SJCRH30 (cell line): ENCODE measurements around the gene MBD3L4. TPM values are rescaled to one million over a fixed set of nuclear protein-coding genes. Genes with fewer than 3 reads are reported as not detected.
"Not testable (repeated sequence)": the region's sequence is repeated elsewhere in the genome, so short reads cannot be mapped to it uniquely, and the experiment has no call there.

Experiments
- DNase-seq, 2 experiments: peaks; one replicate each; pipeline ENCODE4 v3.0.0-alpha.2; 2015 to 2020
- H3K27ac ChIP-seq: fragments of 250-450 bp; sonication (Bioruptor Pico); 2 replicates; pipeline ENCODE4 v1.5.1; 2020; ENCODE audit warnings: mild to moderate bottlenecking, moderate library complexity
- H3K27me3 ChIP-seq: fragments of 250-450 bp; sonication (Bioruptor Pico); 2 replicates; pipeline ENCODE4 v1.5.1; 2020; ENCODE audit warnings: mild to moderate bottlenecking, moderate library complexity
- H3K36me3 ChIP-seq: fragments of 250-450 bp; sonication (Bioruptor Pico); 2 replicates; pipeline ENCODE4 v1.5.1; 2020; ENCODE audit warnings: mild to moderate bottlenecking, moderate library complexity
- H3K4me1 ChIP-seq: fragments of 250-450 bp; sonication (Bioruptor Pico); 2 replicates; pipeline ENCODE4 v1.5.1; 2020; ENCODE audit warnings: mild to moderate bottlenecking, moderate library complexity
- H3K4me3 ChIP-seq: fragments of 250-450 bp; sonication (Bioruptor Pico); 2 replicates; pipeline ENCODE4 v1.5.1; 2020; ENCODE audit warnings: mild to moderate bottlenecking, moderate library complexity
- H3K9me3 ChIP-seq: fragments of 250-450 bp; sonication (Bioruptor Pico); replicated peaks from 2 replicates; pipeline ENCODE4 v1.5.1; 2020; ENCODE audit warnings: mild to moderate bottlenecking, moderate library complexity
- total RNA-seq: library from RNA; depleted of rRNA; stranded (reverse); fragments of >200 nt; shearing (Covaris generic); gene quantifications from 2 replicates; pipeline ENCODE4 v1.2.3, GENCODE V29; 2014; rRNA removed

Gene MBD3L4
- total RNA-seq = not detected in 2 replicates

DNA sequence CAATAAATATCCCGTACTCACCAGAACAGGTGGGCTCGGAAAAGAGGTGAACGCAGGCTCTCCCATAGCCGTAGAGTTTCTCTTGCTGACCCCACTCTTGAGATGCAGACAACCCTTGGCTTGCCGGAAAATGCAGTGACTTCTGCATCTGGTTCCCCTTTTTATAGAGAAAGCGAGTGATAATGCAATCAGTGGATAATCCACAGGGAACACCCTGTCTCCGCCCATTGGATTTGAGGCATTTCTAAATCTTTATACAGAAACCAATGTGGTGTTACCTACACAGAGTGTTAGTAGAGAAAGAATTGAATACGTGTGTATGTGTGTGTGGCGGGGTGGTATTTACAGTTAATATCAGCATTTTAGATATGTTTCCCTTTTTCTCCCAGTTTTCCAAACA lies at the start of gene MBD3L4:
MBD3L4 (minus strand) TSS at position 101 of the 400 bp plus-strand sequence; CDS start at position 66, 35 bp downstream.
- H3K27ac ChIP-seq, H3K36me3 ChIP-seq, H3K4me1 ChIP-seq, DNase-seq, H3K27me3 ChIP-seq, H3K4me3 ChIP-seq, H3K9me3 ChIP-seq: not testable (repeated sequence)

DNA sequence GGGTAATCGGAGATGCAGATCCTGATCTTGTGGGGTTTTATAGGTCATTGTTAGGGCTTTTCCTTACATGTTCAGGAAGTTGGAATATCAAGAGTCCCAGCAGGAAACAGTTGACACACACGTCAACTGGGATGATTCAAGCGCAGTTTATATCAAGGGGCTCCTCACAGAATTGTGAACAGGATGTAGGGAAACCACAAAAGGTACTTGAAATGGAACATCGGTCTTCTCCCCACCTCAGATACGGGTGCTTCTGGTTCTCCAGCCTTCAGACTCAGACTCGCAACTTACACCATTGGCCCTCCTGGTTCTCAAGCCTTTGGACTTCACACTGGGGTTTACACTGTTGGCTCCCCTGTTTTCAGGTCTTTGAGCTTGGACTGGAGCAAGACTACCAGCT lies 49.0 kb upstream of the MBD3L4 start:
- peaks cover 16% of the 10 kb centered on the region for H3K36me3 ChIP-seq
- H3K9me3 ChIP-seq = peaks cover 24% of the 10 kb centered on the region
- no peak overlapping the region for H3K4me3 ChIP-seq
- no peak overlapping the region for H3K27ac ChIP-seq
- H3K4me1 ChIP-seq = no peaks in the 10 kb centered on the region
- no peaks in the 10 kb centered on the region for H3K27me3 ChIP-seq
- DNase-seq = no peak

DNA sequence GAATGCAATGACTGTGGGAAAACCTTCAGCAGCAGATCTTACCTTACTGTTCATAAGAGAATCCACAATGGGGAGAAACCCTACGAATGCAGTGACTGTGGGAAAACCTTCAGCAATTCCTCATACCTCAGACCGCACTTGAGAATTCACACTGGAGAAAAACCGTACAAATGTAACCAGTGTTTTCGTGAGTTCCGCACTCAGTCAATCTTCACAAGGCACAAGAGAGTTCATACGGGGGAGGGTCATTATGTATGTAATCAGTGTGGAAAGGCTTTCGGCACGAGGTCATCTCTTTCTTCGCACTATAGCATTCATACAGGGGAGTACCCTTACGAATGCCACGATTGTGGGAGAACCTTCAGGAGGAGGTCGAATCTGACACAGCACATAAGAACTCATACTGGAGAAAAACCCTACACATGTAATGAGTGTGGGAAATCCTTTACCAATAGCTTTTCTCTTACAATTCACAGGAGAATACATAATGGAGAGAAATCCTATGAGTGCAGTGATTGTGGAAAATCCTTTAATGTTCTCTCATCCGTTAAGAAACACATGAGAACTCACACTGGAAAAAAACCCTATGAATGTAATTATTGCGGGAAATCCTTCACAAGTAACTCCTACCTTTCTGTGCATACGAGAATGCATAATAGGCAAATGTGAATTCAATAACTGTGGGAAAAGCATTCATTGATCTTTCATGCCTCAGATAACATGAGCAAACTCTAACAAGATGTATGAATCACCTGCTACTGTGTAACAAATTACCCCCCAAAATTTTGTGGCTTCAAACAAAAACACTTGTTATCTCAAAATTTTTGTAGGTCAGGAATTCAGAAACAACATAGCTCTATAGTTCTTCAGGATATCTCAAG lies 43.3 kb upstream of the MBD3L4 start:
- Histone ChIP-seq H3K4me1 (no peaks in the 10 kb centered on the region), H3K9me3 (peaks cover 60% of the 10 kb centered on the region), H3K27me3 (no peaks in the 10 kb centered on the region), H3K27ac (no peak overlapping the region), H3K36me3 (peaks cover 70% of the 10 kb centered on the region), H3K4me3 (no peak overlapping the region)
- peak; percentile 16 to 33 for DNase-seq

DNA sequence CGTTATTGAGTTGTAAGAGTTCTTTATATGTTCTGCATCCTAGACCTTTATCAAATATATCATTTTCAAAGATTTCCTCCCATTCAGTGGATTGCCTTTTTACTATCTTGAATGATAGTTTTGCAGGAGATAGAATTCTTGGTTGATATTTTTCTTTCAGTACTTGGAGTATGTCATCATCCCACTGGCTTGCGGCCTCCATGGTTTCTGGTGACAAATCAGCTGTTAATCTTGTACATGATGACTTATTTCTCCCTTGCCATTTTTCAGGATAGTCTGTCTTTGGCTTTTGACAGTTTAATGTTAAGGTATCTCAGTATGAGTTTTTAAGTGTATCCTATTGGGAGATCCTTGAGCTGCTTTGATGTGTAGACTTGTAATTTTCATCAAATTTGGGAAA lies 38.0 kb upstream of the MBD3L4 start:
- Histone ChIP-seq H3K9me3 (peaks cover 33% of the 10 kb centered on the region), H3K36me3 (peaks cover 89% of the 10 kb centered on the region), H3K4me1 (no peaks in the 10 kb centered on the region), H3K27ac (no peak overlapping the region), H3K27me3 (no peaks in the 10 kb centered on the region), H3K4me3 (no peak overlapping the region)
- DNase-seq = no peak

DNA sequence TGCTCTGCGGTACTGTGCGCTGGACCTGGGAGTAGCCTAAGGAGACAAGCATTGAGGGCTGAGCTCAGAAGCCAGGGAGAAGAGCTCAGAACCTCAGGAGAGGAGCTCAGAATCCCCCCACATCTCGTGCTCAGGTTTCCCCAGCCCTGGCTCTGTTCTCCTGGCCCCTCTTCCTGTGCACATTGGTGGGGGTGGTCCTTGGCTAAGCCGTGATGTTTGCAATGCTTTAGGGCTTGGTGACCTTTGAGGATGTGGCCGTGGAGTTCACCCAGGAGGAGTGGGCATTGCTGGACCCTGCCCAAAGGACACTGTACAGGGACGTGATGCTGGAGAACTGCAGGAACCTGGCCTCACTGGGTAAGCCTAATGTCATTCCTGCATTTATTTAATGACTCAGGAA lies 36.2 kb upstream of the MBD3L4 start:
- DNase-seq = no peak
- no peak overlapping the region for H3K27ac ChIP-seq
- peaks cover 85% of the 10 kb centered on the region for H3K36me3 ChIP-seq
- H3K4me1 ChIP-seq = no peaks in the 10 kb centered on the region
- H3K27me3 ChIP-seq = no peaks in the 10 kb centered on the region
- H3K4me3 ChIP-seq = no peak overlapping the region
- H3K9me3 ChIP-seq = peaks cover 18% of the 10 kb centered on the region

DNA sequence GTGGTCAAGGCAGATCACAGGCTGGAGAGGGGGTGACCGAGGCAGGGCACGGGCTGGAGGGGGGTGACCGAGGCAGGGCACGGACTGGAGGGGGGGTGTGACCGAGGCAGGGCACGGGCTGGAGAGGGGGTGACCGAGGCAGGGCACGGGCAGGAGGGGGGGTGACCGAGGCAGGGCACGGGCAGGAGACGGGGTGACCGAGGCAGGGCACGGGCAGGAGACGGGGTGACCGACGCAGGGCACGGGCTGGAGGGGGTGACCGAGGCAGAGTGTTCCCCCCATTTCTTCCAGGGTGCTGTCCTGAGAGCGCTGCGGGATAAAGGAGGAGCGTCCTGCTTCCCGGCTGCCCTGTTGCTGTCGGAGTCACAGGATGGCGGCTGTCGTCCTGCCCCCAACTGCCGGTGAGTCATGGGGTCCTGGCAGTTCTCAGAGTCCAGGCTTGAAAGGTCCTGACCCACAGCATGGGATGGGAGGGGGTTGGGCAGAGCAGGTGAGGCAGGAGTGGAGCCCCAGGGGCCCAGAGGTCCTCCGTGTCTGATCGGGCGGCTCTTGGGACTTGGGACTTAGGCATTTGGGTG lies 34.8 kb upstream of the MBD3L4 start:
- H3K27me3 ChIP-seq = no peaks in the 10 kb centered on the region
- DNase-seq = no peak
- peaks cover 75% of the 10 kb centered on the region for H3K36me3 ChIP-seq
- H3K27ac ChIP-seq = no peak overlapping the region
- H3K4me3 ChIP-seq = no peak overlapping the region
- H3K9me3 ChIP-seq = peaks cover 12% of the 10 kb centered on the region
- no peaks in the 10 kb centered on the region; the same call in 1 of the 2 replicates for H3K4me1 ChIP-seq

DNA sequence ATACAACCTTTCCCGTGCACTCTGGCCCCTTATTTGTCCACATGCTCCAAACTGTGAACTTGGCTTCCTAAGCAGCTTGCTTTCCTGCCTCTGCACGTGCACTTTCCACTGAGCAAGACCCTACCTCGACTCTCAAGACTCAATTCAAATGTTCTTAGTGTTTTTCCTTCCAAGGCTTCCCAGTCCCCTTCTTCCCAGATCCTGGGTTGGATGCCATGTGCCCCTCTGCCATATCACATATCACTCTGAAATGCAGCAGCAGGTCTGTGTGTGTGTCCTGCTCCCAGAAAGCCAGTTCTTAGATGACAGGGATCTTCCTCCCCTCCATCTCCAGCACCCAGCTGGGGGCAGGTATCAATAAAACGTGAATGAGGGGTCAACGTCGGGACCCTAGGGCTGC lies 32.6 kb upstream of the MBD3L4 start:
- DNase-seq = no peak
- Histone ChIP-seq H3K27me3 (no peaks in the 10 kb centered on the region), H3K27ac (no peak overlapping the region), H3K9me3 (peaks cover under 1% of the 10 kb centered on the region; the same call in 1 of the 2 replicates), H3K4me1 (no peaks in the 10 kb centered on the region; the same call in 1 of the 2 replicates), H3K4me3 (no peak overlapping the region), H3K36me3 (peaks cover 55% of the 10 kb centered on the region)

DNA sequence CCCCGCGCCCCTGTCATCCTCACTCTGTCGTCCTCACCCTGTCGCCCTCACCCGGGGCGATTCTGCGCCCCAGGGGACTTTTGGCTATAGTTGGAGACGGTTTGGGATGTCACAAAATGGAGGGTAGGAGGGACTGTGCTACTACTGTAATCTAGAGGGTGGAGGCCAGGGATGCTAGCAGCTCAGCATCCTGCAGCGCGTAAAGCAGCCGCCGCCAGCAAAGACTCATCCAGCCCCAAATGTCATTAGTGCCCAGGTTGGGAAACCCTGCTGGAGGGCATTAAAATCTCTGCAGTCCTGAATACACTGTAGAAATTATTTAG lies 29.9 kb upstream of the MBD3L4 start:
- no peaks in the 10 kb centered on the region; the same call in 1 of the 2 replicates for H3K4me1 ChIP-seq
- no peaks in the 10 kb centered on the region for H3K9me3 ChIP-seq
- H3K27ac ChIP-seq = peak overlapping the region; percentile 73
- no peaks in the 10 kb centered on the region for H3K27me3 ChIP-seq
- H3K36me3 ChIP-seq = peaks cover 30% of the 10 kb centered on the region
- peak overlapping the region; percentile 99 for H3K4me3 ChIP-seq
- DNase-seq = peak in 1 of 2 experiments; percentile 12

DNA sequence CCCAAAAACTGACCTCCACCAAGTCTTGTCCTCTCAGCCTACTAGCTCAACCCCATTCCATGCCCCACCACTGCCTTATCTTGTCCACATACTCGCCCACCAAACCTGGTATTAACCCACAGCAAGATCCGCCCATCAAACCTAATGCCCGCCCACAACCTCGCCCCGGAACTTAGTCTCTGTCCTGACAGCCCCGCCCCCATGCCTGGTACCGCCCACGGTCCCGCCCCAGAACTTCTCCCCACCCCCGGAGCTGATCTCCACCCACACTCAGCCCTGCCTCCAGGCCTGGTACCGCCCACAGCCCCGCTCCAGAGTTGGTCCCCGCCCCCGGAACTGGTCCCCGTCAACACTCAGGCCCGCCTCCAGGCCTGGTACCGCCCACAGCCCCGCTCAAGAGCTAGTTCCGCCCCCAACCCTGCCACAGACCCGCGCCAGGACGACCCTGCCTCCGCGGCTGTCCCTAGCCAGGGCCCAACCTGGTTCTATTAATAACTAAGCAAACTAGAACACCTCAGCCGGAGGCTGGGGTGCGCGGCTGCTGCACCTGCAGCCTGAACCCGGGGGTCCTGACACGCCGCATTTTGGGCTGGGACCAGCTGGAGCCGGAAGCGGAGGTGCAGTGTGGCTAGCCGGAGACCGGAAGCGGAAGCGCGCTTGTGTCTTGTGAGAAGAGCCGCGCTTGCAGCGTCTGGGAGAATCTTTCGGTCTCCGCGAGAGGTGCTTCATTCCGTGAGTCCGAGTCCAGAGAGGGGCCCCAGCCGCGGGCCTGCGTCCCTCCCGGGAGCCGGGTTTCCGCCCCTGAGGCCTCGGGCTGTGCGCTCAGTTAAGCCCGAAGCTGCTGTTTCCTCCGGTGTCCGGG lies 29.3 kb upstream of the MBD3L4 start, which contains the start of gene ZNF557:
ZNF557 (plus strand) TSS at position 662 of the 862 bp plus-strand sequence. CDS start 5,372 bp downstream, outside the sequence.
- H3K4me1 ChIP-seq = no peaks in the 10 kb centered on the region; the same call in 1 of the 2 replicates
- H3K9me3 ChIP-seq = no peaks in the 10 kb centered on the region
- H3K36me3 ChIP-seq = peaks cover 28% of the 10 kb centered on the region
- H3K27me3 ChIP-seq = no peaks in the 10 kb centered on the region
- DNase-seq = peak; percentile 97 to 98
- peak within 1 kb of the TSS; percentile 73 for H3K27ac ChIP-seq
- peak within 1 kb of the TSS; percentile 99 for H3K4me3 ChIP-seq

DNA sequence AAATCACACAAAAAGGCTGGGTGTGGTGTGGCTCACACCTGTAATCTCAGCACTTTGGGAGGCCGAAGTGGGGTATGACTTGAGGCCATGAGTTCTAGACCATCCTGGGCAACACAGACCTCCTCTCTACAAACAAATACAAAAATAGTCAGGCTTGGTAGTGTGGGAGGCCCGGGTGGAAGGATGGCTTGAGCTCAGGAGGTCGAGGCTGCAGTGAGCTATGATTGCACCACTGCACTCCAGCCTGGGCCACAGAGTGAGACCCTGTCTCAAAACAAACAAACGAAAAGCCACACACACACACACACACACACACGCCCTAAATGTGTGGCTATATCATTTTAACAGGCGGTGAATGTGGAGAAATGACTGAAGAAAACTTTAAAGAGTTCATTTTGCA lies 28.6 kb upstream of the MBD3L4 start:
- no peaks in the 10 kb centered on the region for H3K27me3 ChIP-seq
- DNase-seq = no peak
- no peaks in the 10 kb centered on the region; the same call in 1 of the 2 replicates for H3K4me1 ChIP-seq
- peak overlapping the region; percentile 99 for H3K4me3 ChIP-seq
- peaks cover 23% of the 10 kb centered on the region for H3K36me3 ChIP-seq
- H3K27ac ChIP-seq = no peak overlapping the region
- H3K9me3 ChIP-seq = no peaks in the 10 kb centered on the region

DNA sequence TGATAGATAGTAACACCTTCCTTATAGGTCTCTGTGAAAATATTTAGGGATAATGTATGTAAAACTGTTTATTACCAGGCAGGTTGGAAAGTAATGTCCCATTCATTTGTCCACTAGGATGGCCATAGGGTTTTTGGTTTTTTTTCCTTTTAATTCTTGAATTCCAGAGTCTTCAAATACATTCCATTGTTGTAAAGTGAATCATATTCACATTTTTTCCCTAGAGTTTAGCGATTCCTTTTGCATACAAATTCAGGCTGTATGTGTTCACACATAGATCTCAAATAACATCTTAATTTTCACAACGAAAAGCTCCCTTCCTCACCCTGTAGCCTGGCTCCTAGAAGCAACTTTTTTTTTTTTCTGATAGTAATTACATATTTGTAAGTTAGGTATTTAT lies 27.7 kb upstream of the MBD3L4 start:
- H3K9me3 ChIP-seq = no peaks in the 10 kb centered on the region
- no peak for DNase-seq
- H3K36me3 ChIP-seq = peaks cover 15% of the 10 kb centered on the region
- no peaks in the 10 kb centered on the region for H3K27me3 ChIP-seq
- H3K4me1 ChIP-seq = no peaks in the 10 kb centered on the region; the same call in 1 of the 2 replicates
- H3K27ac ChIP-seq = no peak overlapping the region
- H3K4me3 ChIP-seq = no peak overlapping the region

DNA sequence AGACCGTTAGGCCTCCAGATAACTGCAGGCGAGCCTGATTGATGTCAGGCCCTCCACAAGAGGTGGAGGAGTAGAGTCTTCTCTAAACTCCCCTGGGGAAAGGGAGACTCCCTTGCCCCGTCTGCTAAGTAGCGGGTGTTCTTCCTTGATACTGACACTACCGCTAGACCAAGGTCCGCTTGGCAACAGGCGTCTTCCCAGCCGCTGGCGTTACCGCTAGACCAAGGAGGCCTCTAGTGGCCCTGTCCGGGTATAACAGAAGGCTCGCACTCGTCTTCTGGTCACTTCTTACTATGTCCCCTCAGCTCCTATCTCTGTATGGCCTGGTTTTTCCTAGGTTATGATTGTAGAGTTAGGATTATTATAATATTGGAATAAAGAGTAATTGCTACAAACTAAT lies 27.1 kb upstream of the MBD3L4 start:
- H3K36me3 ChIP-seq, H3K4me1 ChIP-seq, H3K27me3 ChIP-seq, H3K4me3 ChIP-seq, H3K9me3 ChIP-seq, H3K27ac ChIP-seq: not testable (repeated sequence)
- DNase-seq = peak; percentile 11 to 29

DNA sequence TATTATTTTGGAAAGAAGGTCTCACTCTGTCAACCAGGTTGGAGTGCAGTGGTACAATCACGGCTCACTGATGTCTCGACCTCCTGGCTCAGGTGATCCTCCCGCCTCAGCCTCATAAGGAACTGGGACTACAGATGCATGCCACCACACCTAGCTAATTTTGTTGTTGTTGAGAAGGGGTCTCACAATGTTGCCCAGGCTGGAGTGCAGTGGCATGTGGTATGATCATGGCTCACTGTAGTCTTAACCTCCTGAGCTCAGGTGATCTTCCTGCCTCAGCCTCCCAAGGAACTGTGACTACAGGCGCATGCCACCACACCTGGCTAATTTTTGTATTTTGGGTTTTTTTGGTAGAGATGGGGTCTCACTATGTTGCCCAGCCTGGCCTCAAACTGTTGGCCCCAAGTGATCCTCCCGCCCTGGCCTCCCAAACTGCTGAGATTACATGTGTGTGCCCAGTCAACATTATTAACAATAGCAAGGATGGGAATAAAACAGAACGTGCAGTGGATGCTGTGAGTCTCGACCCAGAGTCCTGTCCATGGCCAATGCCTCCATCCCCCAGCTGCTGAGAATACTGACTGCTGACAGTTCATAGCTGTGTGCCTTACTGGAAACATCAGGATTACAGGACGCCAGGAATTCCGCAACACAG lies 23.9 kb upstream of the MBD3L4 start:
- Histone ChIP-seq H3K36me3 (no peaks in the 10 kb centered on the region), H3K4me1 (no peaks in the 10 kb centered on the region), H3K4me3 (no peak overlapping the region), H3K27ac (no peak overlapping the region), H3K27me3 (no peaks in the 10 kb centered on the region), H3K9me3 (no peaks in the 10 kb centered on the region)
- DNase-seq = no peak

DNA sequence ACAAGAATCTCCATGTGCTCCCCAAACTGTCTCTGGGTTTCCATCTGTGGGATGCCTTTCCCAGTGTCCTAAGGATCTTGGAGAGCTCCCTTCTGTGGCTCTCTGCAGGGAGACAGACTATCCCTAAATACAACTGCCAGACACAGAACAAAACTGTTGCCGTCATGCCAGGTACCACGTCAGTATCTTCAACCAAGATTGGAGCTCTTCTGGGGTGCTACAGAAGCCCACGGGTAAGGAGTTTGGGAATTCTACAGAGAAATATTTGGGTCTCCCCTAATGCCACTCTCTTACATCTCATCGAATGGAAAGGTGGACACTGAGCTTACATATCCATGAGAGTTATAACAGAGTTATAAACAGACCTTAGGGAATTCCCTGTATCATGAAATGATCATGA lies 23.4 kb upstream of the MBD3L4 start:
- H3K27me3 ChIP-seq = no peaks in the 10 kb centered on the region
- H3K4me3 ChIP-seq = no peak overlapping the region
- no peak for DNase-seq
- H3K27ac ChIP-seq = no peak overlapping the region
- no peaks in the 10 kb centered on the region for H3K9me3 ChIP-seq
- H3K4me1 ChIP-seq = no peaks in the 10 kb centered on the region
- H3K36me3 ChIP-seq = no peaks in the 10 kb centered on the region
